Nucleus accumbens (tissue), 56 donors: ENCODE results near the gene GOLGA8K.
"Not testable (repeated sequence)": the region's sequence is repeated elsewhere in the genome, so short reads cannot be mapped to it uniquely, and the experiment has no call there.

Source experiments
- DNase-seq, 56 donors: peaks; one replicate each; lab custom pipeline; 2025; lab: John Stamatoyannopoulos, UW

GOLGA8K gene

GRCh38 chr15:32403192-32403591 lies at the start of gene GOLGA8K:
Gene GOLGA8K, minus strand, starts transcription at chr15:32403292. Its CDS starts 98 bp downstream, at chr15:32403194.
- not testable (repeated sequence) for DNase-seq

- not testable (repeated sequence) for DNase-seq
These were observed 37.4 kb upstream of the GOLGA8K start for GRCh38 chr15:32440445-32440977.

- not testable (repeated sequence) for DNase-seq
These were observed 31.2 kb upstream of the GOLGA8K start for GRCh38 chr15:32434102-32434963.

- not testable (repeated sequence) for DNase-seq
These were observed 24.5 kb upstream of the GOLGA8K start for GRCh38 chr15:32427635-32428034.

GRCh38 chr15:32426511-32426910 lies 23.4 kb upstream of the GOLGA8K start:
- DNase-seq: not testable (repeated sequence)

GRCh38 chr15:32407903-32408302 lies 4.8 kb upstream of the GOLGA8K start:
- DNase-seq: not testable (repeated sequence)

GRCh38 chr15:32396522-32396921 lies 6.6 kb downstream of the GOLGA8K start:
- not testable (repeated sequence) for DNase-seq

GRCh38 chr15:32394745-32395144 lies 8.3 kb downstream of the GOLGA8K start:
- not testable (repeated sequence) for DNase-seq

- not testable (repeated sequence) for DNase-seq
These were observed 14.9 kb downstream of the GOLGA8K start for GRCh38 chr15:32388050-32388648.

- DNase-seq: not testable (repeated sequence)
These were observed 17.1 kb downstream of the GOLGA8K start for GRCh38 chr15:32385823-32386495.

- DNase-seq: not testable (repeated sequence)
These were observed 28.9 kb downstream of the GOLGA8K start for GRCh38 chr15:32374185-32374584.

- DNase-seq: not testable (repeated sequence)
These were observed 29.4 kb downstream of the GOLGA8K start for GRCh38 chr15:32373707-32374106.

- DNase-seq: not testable (repeated sequence)
These were observed 31.0 kb downstream of the GOLGA8K start for GRCh38 chr15:32372075-32372474.

- DNase-seq: not testable (repeated sequence)
These were observed 32.6 kb downstream of the GOLGA8K start for GRCh38 chr15:32370526-32370925.

GRCh38 chr15:32370064-32370463 lies 33.0 kb downstream of the GOLGA8K start:
- not testable (repeated sequence) for DNase-seq

- not testable (repeated sequence) for DNase-seq
These were observed 36.6 kb downstream of the GOLGA8K start for GRCh38 chr15:32366492-32366891.

- not testable (repeated sequence) for DNase-seq
These were observed 37.1 kb downstream of the GOLGA8K start for GRCh38 chr15:32365955-32366354.

- DNase-seq: not testable (repeated sequence)
These were observed 38.1 kb downstream of the GOLGA8K start for GRCh38 chr15:32364944-32365343.

- not testable (repeated sequence) for DNase-seq
These were observed 39.6 kb downstream of the GOLGA8K start for GRCh38 chr15:32363449-32363848.

GRCh38 chr15:32361662-32362061 lies 41.4 kb downstream of the GOLGA8K start:
- DNase-seq: not testable (repeated sequence)

- not testable (repeated sequence) for DNase-seq
These were observed 44.6 kb downstream of the GOLGA8K start for GRCh38 chr15:32358462-32358861.
